Iris pigment epithelial cell (primary cell): Measurements from ENCODE around the gene SLC7A9.
A peak's percentile ranks its signal among the peaks of the same experiment; 100 is the strongest.
"Not testable (repeated sequence)": the region's sequence is repeated elsewhere in the genome, so short reads cannot be mapped to it uniquely, and the experiment has no call there.

ENCODE experiments used
- DNase-seq: peaks from one replicate; pipeline ENCODE4 v3.0.0-alpha.2; 2011; ENCODE audit warnings: low read depth

Gene SLC7A9

DNA sequence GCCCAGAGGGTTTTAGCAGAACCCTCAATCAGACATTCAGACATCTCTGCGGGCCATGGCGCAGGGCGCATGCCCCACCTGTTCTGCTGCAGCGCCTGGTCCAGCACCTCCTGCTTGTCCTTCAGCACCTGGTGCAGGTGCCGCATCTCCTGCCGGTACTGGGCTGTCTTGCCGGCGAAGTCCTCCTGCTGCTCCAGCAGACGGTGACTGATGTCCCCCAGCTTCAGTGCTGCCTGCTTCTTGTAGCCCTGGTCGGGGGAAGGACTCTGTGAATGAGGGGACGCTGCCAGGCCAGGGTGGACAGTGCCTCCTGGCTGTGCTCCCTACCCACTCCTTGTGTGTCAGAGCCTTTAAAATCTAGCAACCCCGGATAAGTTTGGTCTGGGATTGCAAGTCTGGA is 12.2 kb upstream of the SLC7A9 start:
- no peak for DNase-seq

DNA sequence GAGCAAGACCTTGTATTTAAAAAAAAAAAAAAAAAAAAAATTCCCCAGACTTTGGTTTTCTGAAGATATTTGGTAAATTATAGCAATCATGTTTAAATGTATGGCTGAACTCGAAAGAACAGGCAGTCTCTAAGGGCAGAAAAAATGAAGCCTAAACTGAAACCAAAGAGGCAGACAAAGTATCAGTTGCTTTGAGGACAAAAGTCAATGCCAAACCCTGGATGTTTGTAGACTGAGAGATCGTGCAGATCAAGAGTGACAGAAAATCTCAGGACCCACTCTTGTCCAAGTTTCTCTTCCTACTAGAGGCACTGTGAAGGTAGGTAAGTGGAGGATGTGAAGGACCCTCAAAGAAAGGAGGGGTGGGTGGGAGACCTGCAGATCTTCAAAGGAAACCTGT is 11.1 kb upstream of the SLC7A9 start:
- no peak for DNase-seq

DNA sequence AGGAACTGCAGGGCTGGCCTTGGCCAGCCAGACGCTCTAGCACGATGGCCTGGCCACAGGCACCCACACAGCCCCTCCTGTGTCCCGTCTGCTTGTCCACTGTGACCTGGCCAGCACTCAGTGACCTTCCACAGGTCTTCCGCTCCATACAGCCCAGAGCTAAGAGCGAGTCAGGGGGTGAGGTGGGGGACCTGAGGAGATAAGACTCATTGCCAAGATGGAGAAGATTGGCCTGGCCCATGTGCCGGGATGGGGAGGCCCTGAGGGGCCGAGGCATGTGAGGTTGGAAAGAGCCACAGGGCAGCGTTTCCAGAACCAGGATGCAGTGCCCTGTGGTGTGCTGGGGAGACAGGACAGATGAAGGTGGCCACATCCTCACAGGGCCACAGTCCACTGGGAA is 10.2 kb upstream of the SLC7A9 start:
- no peak for DNase-seq

DNA sequence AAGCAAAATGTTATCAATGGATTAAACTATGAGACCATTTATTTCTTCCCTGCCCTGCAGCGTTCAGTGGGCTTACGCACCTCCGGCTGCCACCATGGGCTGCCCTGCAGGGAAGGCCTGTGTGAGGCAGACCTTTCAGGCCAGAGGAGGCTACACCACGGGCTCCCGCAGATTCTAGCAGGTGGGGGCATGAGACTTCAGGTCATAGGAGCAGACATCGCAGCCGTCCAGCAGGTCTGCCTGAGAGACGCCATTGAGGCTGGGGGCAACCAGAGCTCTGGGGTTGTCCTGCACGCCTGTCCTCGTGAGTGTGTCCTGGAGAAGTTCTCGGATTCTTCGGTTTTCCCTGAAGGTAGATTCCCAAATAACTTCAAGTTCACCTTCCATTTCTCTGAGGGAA is 9.4 kb upstream of the SLC7A9 start:
- no peak for DNase-seq

DNA sequence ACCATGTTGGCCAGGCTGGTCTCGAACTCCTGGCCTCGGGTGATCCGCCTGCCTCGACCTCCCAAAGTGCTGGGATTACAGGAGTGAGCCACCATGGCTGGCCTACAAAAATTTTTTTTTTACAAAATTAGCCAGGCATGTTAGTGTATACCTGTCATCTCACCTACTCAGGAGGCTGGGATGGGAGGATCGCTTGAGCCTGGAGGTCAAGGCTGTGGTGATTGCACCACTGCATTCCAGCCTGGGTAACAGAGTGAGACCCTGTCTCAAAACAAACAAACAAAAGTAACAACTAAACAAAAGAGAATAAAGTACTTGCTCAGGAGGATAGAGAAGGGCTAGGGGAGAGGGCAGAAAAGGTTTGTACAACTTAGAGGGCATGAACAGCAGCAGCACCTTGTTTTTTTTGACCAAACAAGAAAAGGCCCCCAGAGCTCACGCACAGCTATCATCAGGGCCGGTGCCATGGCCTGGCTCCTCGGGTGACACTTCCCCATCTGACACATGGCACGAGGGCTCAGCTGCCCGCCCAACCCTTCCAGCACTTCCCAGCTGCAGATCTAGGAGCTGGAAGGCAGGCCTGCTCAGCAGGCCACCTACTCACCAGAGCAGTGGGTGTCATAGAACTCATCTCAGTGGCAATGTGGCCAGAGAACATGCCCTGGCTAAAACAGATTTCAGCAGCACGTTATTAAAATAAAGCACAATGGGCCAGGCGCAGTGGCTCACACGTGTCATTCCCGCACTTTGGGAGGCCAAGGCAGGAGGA is 8.6 kb upstream of the SLC7A9 start:
- DNase-seq: no peak

DNA sequence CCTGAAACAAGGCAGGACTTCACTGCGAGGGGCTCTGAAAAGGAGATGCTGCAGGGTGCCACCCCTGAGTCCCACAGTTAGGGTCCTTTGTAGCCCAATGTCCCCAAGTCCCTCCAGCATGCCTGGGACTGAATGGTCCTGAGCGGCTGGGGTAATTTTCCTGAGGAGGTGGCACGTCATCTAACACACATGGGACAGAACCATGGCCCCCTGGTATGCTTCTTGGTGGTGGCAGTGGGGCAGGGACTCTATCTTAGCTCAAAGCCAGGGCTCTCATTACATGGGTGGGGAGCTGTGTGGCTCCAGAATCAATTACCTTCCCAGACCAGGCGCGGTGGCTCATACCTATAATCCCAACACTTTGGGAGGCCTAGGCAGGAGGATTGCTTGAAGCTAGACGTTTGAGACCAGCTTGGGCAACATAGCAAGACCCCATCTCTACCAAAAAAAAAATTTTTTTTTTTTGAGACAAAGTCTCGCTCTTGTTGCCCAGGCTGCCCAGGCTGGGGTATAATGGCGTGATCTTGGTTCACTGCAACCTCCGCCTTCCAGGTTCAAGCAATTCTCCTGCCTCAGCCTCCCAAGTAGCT is 7.9 kb upstream of the SLC7A9 start:
- no peak for DNase-seq

DNA sequence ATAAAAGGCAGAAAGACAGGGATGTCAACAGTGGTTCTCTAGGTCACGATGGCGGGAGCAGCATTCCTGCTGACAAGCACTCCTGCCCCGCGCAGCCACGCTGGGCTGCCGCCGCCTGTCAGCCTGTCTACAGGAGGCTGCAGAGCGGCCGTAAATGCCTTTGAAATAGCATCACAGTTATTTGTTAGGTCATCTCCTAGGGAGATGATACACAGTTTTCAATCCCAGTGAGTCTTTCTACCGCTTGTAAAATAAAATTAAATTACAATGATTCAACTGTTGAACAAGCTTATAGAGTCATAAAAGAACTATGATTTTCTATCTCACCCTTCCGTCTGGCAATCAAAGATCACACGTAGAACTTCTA is 7.3 kb upstream of the SLC7A9 start:
- peak; percentile 57 for DNase-seq

DNA sequence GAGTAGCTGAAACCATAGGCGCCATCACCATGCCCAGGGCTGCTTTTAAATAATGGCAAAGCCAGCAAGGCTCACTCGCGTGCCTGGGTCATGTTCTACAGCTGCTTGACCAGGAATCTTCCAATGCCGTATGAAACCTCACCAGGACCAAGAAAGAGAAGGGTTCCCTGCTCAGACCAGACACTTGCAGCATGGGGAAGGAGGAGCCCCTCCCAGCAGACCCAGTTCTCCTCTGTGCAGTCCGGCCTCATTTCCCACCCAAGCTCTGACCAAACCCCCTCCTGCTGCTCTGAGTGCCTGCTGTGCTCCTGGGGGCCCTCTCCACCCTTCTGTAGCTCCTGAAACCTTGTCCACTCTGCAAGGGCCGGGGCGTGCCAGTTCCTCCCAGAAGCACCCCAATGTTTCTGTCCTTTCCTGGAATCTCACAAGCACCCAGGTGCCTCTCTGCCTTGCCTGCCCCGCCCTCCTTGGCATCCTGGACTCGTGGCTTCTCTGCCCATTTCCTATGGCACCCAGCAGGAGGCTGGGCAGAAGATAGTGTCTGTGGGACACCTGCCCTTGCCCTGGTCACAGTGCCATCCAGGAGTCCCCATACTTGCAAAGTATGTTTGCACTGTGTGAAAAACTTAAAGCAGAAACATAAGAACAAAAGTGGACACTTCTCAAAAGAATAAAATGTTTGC is 6.8 kb upstream of the SLC7A9 start:
- DNase-seq: no peak

DNA sequence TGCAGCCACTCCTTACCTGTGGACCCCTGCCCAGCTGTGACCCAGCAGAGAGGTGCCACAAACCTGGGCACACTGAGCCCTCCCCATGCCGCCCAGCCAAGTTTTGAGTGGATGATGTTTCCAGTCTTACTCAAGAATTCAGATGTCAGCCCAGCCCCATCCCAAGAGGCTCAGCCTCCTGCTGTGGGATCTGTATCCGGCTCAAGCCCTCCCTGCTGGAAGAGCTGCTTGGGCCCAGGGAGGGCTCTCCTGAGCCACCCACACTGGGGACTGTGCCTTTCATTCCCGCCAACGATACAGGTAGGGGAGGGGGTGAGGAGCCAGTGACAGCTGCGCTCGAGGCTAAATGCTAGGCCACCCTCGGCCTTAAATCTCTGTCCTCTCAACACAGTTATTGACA is 5.9 kb upstream of the SLC7A9 start:
- no peak for DNase-seq

DNA sequence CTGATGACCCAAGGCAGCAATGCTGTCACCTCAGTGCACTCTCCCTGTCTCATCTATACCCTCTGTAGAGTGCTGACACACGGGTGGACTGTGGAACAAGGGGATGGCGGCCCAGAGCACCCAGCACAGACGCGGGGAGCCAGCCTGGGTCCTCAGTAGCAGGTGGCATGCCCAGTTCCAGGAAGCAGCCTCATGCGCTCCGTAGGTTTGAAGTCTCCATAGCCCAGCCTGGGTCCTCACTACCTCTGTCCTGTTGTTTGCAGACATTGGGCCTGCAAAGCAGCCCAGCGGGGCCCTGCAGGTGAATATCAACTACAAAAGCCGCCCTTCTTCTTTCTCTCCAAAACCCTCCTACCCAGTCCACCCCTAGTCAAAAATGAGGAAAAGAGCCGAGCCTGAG is 5.0 kb upstream of the SLC7A9 start:
- DNase-seq: no peak

DNA sequence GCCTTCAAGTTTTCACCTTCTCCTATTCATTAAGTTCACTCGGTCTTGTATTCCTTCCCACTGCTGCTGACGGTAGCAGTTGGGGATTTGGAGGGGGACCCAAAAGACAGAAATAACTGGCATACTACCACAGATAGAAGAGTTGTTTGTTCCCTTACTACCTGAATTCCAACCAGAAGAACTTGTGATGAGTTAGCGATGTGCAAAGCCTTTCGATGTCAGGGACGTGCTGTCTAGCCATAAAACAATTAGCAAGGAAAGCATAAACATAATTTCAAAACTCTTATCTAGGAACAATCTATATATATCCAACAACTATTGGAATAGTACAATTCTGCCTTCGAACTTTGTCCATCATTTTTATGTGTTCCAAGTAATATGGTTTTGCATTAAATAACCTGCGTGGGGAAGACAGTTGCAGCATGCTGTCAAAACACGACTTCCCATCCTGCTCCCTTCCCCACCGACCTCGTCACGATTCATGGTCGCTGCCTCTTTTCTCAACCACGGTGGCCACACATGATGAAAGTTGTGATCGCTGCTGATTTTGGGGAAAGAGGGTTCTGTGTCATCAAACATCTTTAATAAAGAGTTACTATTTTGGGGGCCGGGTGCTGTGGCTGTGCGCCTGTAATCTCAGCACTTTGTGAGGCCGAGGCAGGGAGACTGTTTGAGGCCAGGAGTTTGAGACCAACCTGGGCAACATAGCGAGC is 3.8 kb upstream of the SLC7A9 start:
- no peak for DNase-seq

DNA sequence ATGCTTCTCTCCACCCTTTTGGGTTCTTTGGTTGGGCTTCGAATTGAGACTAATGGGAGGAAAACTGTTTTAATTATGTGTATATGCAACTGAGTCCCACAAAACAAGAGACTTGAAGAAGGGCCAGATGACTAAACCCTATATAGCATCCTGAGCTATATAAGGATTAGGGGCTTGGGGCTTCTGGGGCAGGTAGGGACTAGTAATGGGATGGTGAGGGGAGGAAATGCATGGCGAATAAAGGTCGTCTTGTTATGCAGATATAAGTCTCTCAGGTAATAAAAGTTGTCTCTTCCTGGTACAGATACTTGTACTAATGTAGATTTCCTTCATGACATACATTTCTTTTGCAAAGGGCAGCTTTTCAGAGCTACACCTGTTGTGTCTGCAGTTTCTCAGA is 2.8 kb upstream of the SLC7A9 start:
- no peak for DNase-seq

DNA sequence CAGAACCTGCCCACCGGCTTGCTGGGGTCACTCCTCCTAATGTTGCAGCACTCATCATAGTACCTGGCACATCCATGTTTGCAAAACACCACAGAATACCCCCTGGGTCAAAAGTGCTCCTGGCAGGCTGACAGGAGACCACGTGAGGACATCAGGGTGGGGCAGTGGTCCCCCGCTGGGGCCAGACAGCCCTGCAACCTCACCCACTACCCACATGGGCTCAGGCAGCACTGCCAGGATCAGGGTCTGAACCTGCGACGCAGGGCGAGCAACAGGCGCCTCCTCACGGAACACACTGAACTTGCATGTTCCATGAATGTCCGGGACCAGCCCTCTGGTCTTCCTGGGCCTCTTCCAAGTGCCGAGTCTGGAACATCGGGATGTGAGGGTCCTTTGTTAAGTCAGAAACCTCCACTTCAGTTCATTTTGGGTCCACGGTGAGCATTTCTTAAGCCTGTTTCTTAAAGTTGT is 1.4 kb upstream of the SLC7A9 start:
- DNase-seq: no peak

DNA sequence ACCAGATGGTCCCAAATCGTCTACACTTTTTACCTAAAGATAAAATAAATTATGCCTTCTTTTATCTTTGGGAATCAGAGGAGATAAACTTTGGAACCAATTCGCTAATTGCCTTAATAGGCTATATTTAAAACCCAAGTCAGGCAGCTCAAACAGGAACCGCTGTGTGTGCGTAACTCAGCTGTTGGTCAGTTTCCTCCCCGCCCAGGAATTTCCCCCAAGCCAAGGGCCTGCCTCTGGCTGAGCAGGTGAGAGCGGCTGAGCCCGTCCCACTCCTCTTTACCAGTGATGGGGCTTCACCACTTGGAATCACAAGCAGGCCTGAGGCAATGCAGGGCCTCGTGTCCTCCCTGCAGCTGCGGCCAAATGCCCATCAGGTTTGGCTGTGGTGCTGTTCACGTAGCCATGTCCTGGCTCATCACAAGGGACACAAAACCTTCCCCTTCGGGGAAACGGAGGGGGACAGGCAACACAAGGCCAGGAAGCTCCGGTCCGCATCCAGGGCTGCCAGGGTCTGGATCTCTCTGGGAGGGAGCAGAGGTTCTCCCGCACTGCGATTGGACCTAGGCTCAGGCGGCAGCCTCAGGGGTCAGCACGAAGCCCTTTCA is 503 bp upstream of the SLC7A9 start:
- no peak for DNase-seq

DNA sequence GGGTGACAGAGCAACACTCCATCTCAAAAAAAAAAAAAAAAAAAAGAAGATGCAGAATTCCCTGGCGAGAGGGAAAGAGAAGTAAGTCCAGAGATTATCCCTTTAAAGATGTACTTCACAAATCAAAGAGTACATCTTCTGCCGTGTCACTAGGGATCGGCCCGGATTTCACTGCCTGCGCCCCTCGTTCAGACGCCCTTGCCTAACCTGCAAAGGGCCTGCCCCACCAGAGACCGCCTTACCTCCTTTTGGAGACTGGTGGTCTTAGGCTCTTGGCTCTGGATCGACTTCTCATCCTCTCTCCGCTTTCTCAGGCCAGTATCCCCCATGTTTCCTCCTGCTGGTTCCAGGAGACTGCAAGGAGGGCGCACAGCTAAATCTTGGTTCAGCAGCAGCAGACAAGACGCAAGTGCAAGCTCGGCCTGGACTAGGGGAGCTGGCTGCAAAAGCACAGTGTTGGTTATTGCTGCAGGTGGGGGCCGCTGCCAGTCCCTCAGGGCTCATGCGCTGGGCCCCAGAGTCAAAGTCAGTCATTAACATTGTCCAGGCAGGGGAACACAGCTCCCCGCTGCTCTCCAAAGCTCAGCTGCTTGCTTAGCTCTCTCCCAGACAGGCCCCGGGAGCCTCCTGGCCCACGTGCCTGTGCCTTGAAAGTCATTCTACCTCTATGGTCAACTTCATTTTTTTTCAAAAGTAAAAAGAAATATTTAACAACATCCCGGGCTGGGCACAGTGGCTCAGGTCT is 1.2 kb downstream of the SLC7A9 start:
- no peak for DNase-seq

DNA sequence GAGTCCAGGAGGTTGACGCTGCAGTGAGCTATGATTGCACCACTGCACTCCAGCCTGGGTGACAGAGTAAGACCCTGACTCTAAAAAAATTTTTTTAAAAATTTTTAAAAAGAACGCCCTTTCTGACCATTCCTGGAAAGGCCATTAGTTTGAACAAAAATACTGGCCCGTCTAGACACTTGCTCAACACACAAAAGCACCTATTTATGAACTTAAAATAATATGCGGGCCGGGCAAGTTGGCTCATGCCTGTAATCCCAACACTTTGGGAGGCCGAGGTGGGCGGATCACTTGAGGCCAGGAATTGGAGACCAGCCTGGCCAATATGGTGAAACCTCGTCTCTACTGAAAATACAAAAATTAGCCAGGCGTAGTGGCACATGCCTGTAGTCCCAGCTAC is 2.1 kb downstream of the SLC7A9 start:
- not testable (repeated sequence) for DNase-seq

DNA sequence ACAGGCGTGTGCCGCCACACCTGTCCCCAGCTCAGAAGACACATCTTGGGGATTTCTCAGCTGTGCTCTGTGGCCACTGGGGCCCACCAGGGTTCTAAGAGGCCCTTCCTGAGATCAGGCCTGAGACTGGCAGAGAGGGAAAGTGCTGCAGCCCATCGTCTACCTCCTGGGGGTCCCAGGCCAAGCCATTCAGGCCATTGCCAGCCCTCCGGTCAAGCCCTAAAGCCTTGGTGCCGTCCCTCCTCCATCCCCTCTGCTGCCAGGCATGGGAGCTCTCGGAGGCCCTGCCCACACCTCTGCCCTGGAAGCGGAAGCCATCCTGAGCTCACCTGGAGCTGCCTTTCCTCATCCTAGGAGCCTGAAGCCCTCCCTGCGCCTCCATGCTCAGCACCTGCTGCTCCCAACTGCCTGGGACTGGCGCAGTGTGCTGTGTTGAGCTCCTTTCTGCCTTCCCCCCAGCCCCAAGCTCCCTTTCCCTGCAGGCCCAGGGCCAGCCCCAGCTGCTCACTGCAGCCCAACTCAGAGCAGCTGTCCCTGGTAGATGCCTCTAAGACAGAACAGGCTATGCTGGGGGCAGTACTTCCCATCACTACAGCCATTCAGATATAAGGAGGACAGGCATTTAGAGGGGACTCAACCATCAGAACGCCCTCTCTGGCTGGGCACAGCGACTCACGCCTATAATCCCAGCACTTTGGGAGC is 2.9 kb downstream of the SLC7A9 start:
- DNase-seq: no peak

DNA sequence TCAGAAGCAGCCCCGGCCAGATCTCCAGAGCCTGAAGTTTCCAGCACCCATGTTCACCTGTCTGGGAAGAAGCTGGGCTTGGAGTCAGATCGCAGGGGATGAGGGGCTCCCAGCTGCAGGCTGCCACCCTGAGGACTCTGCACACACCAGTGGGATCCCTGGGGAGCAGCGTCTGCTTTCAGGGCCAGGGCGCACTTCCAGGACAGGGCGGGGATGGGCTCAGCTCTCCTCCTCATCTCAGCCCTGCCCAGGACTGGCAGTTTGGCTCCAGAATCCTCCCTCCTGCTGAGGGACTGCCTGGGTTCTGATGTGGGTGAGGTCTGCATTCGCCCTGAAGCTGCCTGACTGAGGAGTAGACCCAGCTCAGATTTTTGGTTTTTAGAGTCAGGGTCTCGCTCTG is 3.5 kb downstream of the SLC7A9 start:
- DNase-seq: no peak

DNA sequence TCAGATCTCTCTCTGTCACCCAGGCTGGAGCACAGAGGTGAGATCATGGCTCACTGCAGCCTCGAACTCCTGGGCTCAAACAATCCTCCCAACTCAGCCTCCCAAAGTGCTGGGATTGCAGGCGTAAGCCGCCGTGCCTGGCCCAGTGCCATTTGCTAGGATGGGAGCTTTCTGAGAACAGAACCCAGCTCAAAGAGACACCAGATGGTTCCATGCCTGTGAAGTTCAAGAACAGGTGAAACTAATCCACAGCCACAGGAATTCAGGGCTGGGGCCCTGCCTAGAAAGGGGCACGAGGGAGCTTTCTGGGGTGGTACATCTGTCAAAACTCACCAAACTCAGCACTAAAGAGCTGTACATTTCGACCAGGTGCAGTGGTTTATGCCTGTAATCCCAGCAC is 4.2 kb downstream of the SLC7A9 start:
- DNase-seq: no peak

DNA sequence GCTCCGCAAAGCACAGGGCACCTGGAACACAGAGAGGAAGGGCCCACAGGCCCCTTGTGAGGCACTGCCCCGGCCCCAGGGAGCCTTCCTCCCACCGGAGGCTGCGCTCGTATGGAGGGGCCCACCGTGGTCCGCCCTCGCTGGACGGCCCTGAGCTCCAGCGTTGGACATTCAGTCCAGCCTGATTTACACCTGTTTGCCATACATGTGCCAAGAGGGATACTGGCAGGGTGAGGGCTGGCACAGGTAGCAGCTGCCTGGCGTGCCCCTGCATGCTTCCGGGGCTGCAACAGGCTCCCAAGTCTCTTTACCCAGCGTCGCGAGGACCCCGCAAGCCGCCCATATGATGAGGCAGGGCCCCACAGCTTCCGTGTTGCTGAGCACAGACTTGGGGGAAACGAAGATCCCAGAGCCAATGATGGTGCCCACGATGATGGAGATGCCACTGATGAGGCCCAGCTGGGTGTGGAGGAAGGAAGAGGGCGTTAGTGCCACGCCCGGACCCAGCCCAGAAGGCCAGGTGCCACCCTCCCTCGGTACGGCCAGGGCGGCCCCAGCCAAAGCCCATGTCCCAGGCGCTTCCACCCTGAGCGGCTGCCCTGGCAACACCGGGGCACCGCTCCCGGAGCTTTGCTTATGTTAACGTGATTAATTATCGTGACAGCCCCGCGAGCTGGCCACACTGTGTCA is 5.1 kb downstream of the SLC7A9 start:
- no peak for DNase-seq
